GM21619 (cell line): Measurements from ENCODE around the gene NPLOC4.
"Not testable (repeated sequence)": the region's sequence is repeated elsewhere in the genome, so short reads cannot be mapped to it uniquely, and the experiment has no call there.

Source experiments
- ATAC-seq: cut with Tn5 transposase; IDR thresholded peaks from one replicate; pipeline ENCODE4 v1.9.1; 2021; ENCODE audit not compliant: unreplicated experiment

The NPLOC4 gene

DNA sequence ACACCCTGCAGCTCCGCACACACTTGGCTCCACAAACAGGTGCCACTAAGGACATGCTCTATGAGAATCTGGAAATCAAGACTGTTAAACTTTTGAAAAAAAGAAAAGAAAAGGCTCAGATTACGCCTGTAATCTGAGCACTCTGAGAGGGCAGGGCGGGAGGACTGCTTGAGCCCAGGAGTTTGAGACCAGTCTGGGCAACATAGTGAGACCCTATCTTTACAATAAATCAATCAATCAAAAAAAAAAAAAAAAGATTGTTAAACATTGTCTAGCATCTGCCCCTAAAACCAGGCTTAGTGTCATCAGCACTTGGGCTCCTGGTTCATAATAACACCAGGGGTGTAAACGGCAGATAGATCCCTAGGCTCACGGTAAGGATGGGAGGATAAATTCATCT lies 47.3 kb downstream of the NPLOC4 start:
- no peak for ATAC-seq

DNA sequence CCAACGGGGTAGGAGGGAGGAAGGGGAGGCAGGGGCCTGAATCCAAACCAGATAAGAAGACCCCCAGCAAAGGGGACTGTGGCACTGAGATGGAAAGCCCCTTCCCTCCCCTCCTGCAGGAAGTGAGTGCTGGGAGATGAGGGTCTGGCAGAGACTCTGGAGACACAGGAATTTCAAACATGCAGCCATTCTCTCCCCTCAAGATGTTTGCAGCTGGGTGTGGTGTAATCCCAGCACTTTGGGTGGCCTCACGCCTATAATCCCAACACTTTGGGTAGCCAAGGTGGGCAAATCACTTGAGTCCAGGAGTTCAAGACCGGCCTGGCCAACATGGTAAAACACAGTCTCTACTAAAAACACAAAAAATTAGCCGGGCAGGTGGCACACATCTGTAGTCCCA lies 50.8 kb downstream of the NPLOC4 start:
- no peak for ATAC-seq

- ATAC-seq = not testable (repeated sequence)
Observed at GRCh38 chr17:81584771-81585170, 52.1 kb downstream of the NPLOC4 start.

DNA sequence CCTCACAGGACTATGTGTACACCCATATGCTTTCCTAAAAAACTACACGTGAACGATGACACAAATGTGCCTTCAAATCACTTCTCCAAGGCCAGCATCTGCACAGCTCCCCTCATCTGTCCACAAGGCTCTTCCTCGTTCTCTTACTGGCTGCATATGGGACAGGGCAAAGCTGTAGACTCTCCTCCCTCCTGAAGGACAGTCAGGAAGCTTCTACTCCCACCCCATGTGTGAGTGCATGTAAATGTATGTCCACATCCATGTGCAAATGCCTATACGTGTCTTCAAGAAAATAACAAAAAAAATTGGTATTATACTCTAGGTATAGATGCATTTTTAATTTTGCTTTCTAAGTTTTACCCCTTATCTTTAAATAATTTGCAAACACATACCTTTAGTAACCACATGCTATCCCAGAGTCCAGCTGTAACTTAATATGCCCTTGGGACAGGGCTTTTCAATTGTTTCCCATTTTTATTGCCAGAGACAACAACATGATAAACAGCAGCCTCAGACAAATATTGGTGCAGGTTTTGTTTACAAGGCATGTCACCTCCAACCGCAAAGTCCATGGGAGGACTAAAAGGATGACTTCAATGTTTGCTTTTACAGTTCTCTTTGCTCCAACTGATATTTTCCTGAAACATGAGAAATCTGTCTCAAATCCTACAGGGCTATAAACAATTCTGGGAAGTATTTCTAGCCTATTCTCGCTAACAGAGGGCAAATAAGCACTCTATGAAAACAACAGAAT lies 53.1 kb downstream of the NPLOC4 start:
- no peak for ATAC-seq

DNA sequence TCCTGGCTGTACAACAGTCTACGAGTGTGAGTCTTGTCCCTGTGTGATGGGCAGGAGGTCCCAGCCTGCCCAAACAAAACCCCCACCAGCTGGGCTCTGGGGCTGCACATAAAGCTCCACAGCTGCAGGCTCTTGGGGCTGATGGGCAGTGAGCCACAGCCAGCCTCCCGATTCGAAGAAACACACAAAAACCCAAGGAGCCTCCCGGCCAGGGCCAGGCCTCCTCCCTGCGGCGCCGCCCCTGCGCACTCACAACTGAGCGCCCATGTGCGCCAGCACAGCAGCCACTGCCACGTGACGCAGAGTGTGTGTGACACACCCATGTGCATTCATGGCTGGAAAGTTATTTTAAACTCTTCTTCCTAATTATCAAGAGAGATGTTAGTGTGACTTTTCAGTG lies 54.2 kb downstream of the NPLOC4 start:
- no peak for ATAC-seq

- ATAC-seq = no peak
Observed at GRCh38 chr17:81582341-81582740, 54.6 kb downstream of the NPLOC4 start.

- ATAC-seq = no peak
Observed at GRCh38 chr17:81581758-81582157, 55.2 kb downstream of the NPLOC4 start.

DNA sequence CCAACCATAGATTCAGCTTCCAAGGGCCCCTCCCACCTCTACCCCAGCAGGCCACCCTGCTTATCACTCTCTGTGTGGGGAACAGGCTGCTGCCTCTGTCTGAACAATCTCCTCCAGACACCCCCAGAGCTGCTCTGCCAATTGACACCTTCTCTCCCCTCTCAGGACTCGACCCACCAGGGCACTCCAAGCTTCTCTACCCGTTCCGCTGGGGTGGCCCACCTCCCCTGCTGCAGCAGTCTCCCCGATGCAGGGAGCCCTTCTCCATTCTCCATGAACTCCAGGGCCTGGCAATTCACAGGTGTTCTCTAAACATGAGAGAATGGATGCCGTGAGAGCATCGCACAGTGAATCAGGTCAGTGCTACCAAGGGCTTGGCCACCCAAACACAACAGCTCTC lies 56.4 kb downstream of the NPLOC4 start:
- ATAC-seq = no peak

DNA sequence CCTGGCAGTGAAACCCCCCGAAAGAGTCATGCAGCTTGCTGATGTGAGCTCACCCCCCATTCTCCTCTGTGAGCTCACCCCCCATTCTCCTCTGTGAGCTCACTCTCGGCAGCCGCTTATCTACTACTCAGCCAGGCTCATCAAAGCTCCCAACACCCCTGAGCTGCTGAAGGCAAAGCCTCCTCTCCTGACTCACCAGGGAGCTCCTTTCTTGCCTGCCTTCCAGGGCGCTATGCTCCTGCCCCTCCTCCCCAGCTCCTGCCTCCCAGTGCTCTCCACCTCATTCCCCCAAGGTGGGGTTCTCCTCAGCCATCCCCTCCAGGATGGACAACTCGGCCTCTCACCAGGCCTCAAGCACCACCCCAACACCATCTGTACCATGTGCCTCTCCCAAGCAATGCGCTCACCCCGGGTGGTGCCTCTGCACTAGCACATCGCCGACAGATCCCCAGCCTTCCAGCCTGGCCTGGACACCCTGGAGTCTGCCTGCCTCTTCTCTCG lies 57.0 kb downstream of the NPLOC4 start:
- no peak for ATAC-seq

GRCh38 chr17:81579298-81579697 lies 57.6 kb downstream of the NPLOC4 start:
- ATAC-seq = no peak

- no peak for ATAC-seq
Observed at GRCh38 chr17:81578561-81579225, 58.2 kb downstream of the NPLOC4 start.

DNA sequence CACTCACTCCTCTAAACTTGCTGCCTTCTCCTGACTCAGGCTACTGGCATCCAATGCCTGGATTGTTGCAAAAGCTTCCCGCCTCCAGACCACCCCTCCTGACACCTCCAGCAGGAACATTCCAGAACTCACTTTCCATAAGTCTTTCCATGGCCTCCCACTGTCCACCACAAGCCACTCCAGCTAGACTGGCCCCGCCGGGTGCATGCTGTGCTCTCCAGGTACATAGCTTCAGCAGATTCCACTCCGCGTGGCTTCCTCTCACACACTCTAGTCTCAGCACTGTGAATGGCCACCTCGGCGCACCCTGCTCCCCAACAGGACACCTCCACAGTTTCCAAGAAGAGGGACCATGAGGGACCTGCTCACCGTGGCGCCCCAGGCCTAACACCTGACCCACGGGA lies 58.9 kb downstream of the NPLOC4 start:
- no peak for ATAC-seq

DNA sequence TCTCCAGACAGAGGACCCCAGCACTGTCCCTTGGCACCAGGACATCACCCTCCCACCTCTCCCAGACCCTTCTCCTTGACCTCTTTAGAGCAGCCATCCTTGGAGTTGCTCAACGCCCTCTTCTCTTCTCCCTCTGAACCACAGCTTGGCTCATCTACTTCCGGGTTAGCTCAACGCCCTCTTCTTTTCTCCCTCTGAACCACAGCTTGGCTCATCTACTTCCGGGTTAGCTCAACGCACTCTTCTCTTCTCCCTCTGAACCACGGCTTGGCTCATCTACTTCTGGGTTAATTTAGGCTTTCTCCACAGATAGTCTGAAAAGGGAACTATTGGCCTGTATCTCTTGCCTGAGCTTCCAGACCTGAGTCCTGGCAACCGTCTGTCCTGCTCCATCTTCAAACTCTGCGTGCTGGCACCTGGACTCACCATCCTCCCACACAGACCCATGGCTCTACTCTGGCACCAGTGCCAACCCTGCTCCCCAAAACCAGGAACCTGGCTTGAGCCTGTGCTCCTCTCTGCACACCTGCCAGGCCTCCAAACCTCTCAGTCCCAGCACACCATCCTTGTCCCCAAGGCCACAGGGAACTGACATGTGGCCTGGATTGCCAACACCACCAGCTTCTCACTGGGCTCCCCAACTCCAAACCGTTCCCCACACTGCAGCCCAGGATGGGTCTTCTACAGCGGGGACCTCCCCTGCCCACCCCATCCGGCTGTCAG lies 59.5 kb downstream of the NPLOC4 start:
- no peak for ATAC-seq

DNA sequence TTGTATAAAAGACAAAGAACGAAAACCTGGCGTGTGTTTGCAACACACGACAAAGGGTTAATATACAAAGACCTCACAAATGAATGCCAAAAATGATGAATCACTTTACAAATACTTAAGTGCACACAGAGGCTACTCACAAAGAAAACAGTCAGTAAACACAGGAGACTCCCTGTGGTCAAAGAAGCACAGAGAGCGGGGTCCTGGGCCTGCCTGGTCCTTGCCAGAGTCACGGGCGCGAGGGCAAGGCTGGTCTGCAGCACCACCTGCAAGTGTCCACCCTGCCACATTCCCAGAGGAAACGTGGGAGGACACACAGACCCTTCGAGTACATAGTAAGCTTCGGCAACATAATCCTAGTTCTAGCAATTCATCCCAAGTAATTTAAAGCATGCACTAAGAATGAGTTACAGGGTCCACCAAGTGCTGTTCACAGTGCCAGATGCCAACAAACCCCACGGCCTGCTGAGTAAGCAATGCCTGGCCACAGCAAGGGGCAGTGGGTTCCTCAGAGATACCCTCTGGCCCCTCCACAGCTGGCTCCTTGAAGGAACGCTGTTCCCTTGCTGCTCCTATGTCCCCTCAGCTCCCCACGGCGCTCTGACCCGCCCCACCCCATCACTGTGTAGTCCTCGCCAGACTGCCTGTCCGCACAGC lies 60.2 kb downstream of the NPLOC4 start:
- no peak for ATAC-seq

GRCh38 chr17:81575836-81576235 lies 61.1 kb downstream of the NPLOC4 start:
- ATAC-seq = no peak

DNA sequence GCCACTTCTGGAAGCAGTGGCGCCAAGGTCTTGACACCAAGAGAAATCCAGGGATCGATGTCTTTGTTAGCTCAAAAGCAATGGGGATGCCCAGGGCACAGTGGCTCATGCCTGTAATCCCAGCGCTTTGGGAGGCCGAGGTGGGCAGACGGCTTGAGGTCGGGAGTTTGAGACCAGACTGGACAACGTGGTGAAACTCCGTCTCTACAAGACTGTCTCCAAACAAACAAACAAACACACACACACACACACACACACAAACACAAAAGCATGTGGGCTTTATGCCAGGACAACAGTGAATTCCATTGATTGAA lies 62.3 kb downstream of the NPLOC4 start:
- ATAC-seq = no peak

DNA sequence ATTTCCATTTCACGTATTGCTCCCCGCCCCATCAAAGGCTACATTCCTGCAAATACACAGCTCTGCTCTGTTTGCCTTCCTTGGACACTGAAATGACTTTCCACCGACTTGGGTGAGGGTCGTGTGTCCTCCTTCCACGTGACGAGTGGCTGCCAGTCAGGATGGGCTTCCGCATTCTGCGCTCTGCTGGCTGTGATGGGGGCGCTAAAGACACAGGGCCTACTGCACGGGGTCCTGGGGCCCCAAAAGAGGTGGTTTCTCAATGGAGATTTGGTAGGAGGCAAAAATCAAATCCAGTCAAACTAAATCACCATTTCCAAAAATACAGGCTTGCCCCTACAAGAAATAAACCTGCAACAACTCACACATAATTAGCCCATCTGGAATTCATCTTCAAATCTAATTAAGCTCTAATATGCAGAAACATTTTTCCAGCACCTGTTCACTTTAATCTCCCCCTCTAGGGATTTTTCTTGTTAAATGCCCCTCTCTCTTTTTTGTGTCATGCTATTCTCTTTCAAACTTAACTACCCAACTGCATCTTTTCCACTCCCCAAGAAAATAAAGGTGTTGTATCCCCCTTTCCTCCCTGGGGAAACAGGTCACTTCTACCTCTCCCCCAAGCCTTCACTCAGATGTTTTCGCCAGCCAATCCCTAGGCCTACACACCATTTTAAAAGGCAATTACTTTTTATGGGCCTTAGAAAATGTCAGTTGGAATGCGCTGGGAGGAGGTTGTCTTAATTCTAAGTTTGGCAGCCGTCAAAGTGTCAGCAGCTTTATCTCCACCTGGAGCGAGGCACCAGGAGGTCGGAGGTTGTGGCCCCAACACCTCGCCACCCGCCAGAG lies 62.9 kb downstream of the NPLOC4 start:
- no peak for ATAC-seq

DNA sequence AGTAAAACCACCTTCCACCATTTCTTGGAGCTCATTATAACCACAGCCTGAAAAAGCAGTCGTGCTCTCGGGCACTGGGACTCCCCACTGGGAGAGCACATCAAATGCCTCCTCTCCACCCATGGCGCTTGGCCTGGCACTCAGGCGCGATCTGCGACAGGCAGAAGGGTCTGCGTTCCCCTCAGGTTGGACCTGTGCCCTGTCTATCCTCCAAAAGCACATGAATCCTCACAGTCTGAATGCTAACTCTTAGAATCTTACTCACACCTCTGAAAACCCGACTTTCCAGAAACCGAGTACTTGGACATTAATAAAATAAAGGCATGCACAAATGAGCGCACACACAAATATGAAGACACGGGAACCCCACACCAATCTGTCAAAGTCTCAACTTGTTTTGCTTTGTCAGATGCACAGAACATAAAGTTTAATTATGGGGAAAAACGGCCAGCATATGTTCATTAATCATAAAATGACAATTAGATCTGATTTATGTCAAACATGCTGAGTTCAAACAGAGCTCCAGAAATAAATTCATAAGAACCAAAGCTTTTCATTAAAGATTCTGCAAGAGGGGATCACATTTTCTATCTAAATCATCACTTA lies 64.2 kb downstream of the NPLOC4 start:
- no peak for ATAC-seq

DNA sequence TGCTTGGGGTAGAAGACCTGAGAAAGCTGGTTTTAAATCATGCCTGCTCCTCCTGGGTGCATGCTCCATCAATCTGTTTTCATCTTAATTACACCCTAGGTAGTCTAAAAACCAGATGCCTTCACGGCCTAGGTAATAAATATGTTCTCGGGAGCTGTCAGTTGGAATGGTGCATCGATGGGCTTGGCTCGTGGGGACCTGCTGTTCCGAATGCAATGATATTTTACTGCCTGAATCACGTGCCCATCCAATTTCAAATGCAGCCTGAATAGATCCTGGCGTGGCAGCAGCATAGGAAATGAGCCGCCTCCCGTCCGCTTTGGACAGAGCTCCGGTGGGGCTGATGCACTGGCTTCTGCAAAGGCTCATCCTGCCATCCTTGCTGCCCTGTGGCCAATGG lies 65.9 kb downstream of the NPLOC4 start:
- ATAC-seq = no peak

DNA sequence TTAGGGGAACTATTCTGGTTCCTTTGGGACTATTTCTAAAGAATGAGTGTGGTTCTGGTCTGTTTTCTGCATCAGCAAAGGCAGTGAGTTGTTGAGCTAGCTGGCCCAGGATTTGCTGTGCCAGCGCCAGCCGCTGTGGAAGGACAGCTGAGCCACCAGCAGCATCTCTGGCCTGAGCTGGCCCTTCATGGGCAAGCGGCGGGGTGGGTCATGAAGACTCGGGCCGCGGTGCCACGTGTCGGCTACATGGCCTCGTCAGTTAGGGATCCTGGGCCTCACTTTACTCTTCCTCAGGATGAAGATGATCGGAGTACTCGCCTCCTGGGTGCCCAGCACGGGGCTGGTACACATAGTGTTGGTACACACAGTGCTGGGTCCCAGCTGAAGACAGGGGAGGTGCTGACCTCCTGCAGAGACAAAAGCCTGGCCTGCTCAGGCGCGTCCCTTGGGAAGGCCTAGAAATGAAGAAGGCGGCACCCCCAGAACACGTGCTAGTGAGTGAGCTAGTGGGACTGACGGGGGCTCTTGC lies 66.9 kb downstream of the NPLOC4 start:
- ATAC-seq = no peak
